ENCODE data around the gene CLEC16A.

CLEC16A gene

GRCh38 chr16:11183035-11183812, 238.9 kb downstream of the CLEC16A start:
- no peak for DNase-seq

GRCh38 chr16:11183951-11184350, 239.6 kb downstream of the CLEC16A start:
- DNase-seq: no peak

- DNase-seq: no peak
These were observed 243.2 kb downstream of the CLEC16A start for GRCh38 chr16:11187522-11188023.

- no peak for DNase-seq
These were observed 244.7 kb downstream of the CLEC16A start for GRCh38 chr16:11188801-11189740.

GRCh38 chr16:11190588-11191560, 246.5 kb downstream of the CLEC16A start:
- DNase-seq: no peak

GRCh38 chr16:11191665-11192064, 247.3 kb downstream of the CLEC16A start:
- no peak for DNase-seq

- no peak for DNase-seq
These were observed 249.1 kb downstream of the CLEC16A start for GRCh38 chr16:11193494-11193893.

- DNase-seq: no peak
These were observed 250.5 kb downstream of the CLEC16A start for GRCh38 chr16:11194913-11195312.

GRCh38 chr16:11196286-11196828, 252.0 kb downstream of the CLEC16A start:
- DNase-seq: no peak

GRCh38 chr16:11198375-11198774, 254.0 kb downstream of the CLEC16A start:
- no peak for DNase-seq

- DNase-seq: peak; percentile 21
These were observed 254.5 kb downstream of the CLEC16A start for GRCh38 chr16:11198828-11199227.

- DNase-seq: no peak
These were observed 256.2 kb downstream of the CLEC16A start for GRCh38 chr16:11200592-11200991.

- no peak for DNase-seq
These were observed 257.3 kb downstream of the CLEC16A start for GRCh38 chr16:11201498-11202259.

GRCh38 chr16:11202260-11203091, 258.1 kb downstream of the CLEC16A start:
- peak; percentile 11 for DNase-seq

GRCh38 chr16:11203111-11203623, 258.8 kb downstream of the CLEC16A start:
- no peak for DNase-seq

- DNase-seq: no peak
These were observed 260.2 kb downstream of the CLEC16A start for GRCh38 chr16:11204513-11205047.

GRCh38 chr16:11205065-11205699, 260.8 kb downstream of the CLEC16A start:
- no peak for DNase-seq

GRCh38 chr16:11205754-11206581, 261.6 kb downstream of the CLEC16A start:
- no peak for DNase-seq

Data from NCI-H82 (cell line).